K562 (cell line): ENCODE results near the gene KCNJ2. TPM values are rescaled to one million over a fixed set of nuclear protein-coding genes. Genes with fewer than 3 reads are reported as not detected.

Experiments
- ATAC-seq: fragments of 200-7000 bp; cut with Tn5 transposase; 3 replicates; pipeline ENCODE4 v1.9.1; 2020; ENCODE audit warnings: moderate library complexity
- BruUV-seq: library from RNA; stranded (reverse); fragments of 400-500 nt; replicated peaks from 2 replicates; lab custom pipeline; 2021; lab: Mats Ljungman, UMichigan
- CTCF ChIA-PET: fragments of 300-600 bp; formaldehyde crosslinking; extraction: SDS; loops from one replicate; lab custom pipeline; 2021; ENCODE audit warnings: low intra/inter-chr PET ratio; lab: Yijun Ruan, JAX
- POLR2A ChIA-PET: fragments of 300-600, 350-650 bp; sonication (Branson Sonifier 250); formaldehyde crosslinking; extraction: SDS; loops from one replicate; lab custom pipeline; 2021; ENCODE audit warnings: antibody characterized with exemption, inconsistent platforms; lab: Yijun Ruan, JAX
- DNase-seq, 4 experiments: peaks; one replicate each; pipeline versions ENCODE4 v3.0.0 to v3.0.0-alpha.2; 2011 to 2018; ENCODE audit warnings: low spot score in 3 of 4, mixed read lengths in 3 of 4; ENCODE audit errors: extremely low read depth in 1 of 4
- FAIRE-seq: peaks from 2 replicates; lab custom pipeline; 2011; peaks lifted over from hg19 to GRCh38; lab: Jason Lieb, UNC
- H2AFZ ChIP-seq: 2 replicates; pipeline ENCODE4 v1.6.0; 2011; ENCODE audit warnings: low read depth, low read length, control low read depth, inconsistent platforms
- H3K27ac ChIP-seq: fragments of 200-600 bp; 3 replicates; pipeline ENCODE4 v1.8.0; 2011; ENCODE audit warnings: low read depth, mild to moderate bottlenecking, control low read depth, inconsistent platforms, low read length, moderate library complexity, mixed read lengths; ENCODE audit errors: extremely low read depth
- H3K27me3 ChIP-seq, 2 experiments: fragments of 300-600 bp in 1 of 2; 2 replicates in 1 of 2; 3 replicates in 1 of 2; pipeline versions ENCODE4 v1.6.0 to v1.8.0; 2011; ENCODE audit warnings: inconsistent platforms in 2 of 2, low read length in 2 of 2, mild to moderate bottlenecking in 1 of 2, mixed read lengths in 1 of 2, moderate library complexity in 1 of 2; ENCODE audit not compliant: control insufficient read depth in 2 of 2, insufficient read depth in 2 of 2
- H3K36me3 ChIP-seq: fragments of 300-600 bp; 3 replicates; pipeline ENCODE4 v1.8.0; 2011; ENCODE audit warnings: mild to moderate bottlenecking, low read length, inconsistent platforms; ENCODE audit not compliant: control insufficient read depth, insufficient read depth
- H3K4me1 ChIP-seq, 2 experiments: fragments of 200-600 bp in 1 of 2; replicated peaks in 1 of 2; 2 replicates in 1 of 2; 3 replicates in 1 of 2; pipeline versions ENCODE4 v1.5.1 to v1.8.0; 2011; ENCODE audit warnings: inconsistent platforms in 2 of 2, low read length in 2 of 2, mild to moderate bottlenecking in 1 of 2, mixed read lengths in 1 of 2, moderate library complexity in 1 of 2; ENCODE audit not compliant: control insufficient read depth in 2 of 2, insufficient read depth in 2 of 2
- H3K4me2 ChIP-seq: 2 replicates; pipeline ENCODE4 v1.6.1; 2011; ENCODE audit warnings: low read length, control low read depth, inconsistent platforms, mixed read lengths; ENCODE audit not compliant: insufficient read depth
- H3K4me3 ChIP-seq: fragments of 200-600 bp; sonication (generic), shearing (Covaris generic); 2 replicates; pipeline ENCODE4 v1.5.1; 2016; ENCODE audit warnings: control low read depth, inconsistent platforms
- H3K79me2 ChIP-seq: fragments of 200-600 bp; 3 replicates; pipeline ENCODE4 v1.8.0; 2011; ENCODE audit warnings: low read length, inconsistent platforms; ENCODE audit not compliant: control insufficient read depth, insufficient read depth
- H3K9ac ChIP-seq, 2 experiments: 2 replicates each; pipeline versions ENCODE4 v1.6.0 to v1.6.1; 2011; ENCODE audit warnings: low read depth in 2 of 2, low read length in 2 of 2, control low read depth in 1 of 2, inconsistent platforms in 1 of 2, mild to moderate bottlenecking in 1 of 2, mixed read lengths in 1 of 2; ENCODE audit not compliant: insufficient read depth in 1 of 2
- H3K9me1 ChIP-seq: one replicate; pipeline ENCODE4 v1.6.0; 2011; ENCODE audit warnings: inconsistent platforms, mild to moderate bottlenecking, low read length, moderate library complexity; ENCODE audit not compliant: control insufficient read depth, insufficient read depth
- H3K9me3 ChIP-seq: replicated peaks from 2 replicates; pipeline ENCODE4 v1.5.1; 2011; ENCODE audit warnings: low read depth, low read length, inconsistent platforms; ENCODE audit not compliant: control insufficient read depth, insufficient read depth
- H4K20me1 ChIP-seq: replicated peaks from 2 replicates; pipeline ENCODE4 v1.6.1; 2011; ENCODE audit warnings: low read length, inconsistent platforms, mixed read lengths; ENCODE audit not compliant: control insufficient read depth, insufficient read depth
- AFF4 ChIP-seq: sonication (generic); formaldehyde crosslinking; IDR thresholded peaks from 2 replicates; pipeline ENCODE4 v1.8.0; 2023; ENCODE audit warnings: mild to moderate bottlenecking, missing genetic modification reagents
- ARID3A ChIP-seq: IDR thresholded peaks from 2 replicates; pipeline ENCODE4 v1.6.1; 2012; ENCODE audit warnings: low read depth, low read length, improper control_type of control experiment, borderline replicate concordance
- DNMT1 ChIP-seq: fragments of 450-650 bp; IDR thresholded peaks from 2 replicates; pipeline ENCODE4 v1.6.1; 2016; ENCODE audit warnings: antibody characterized with exemption, mild to moderate bottlenecking
- EP300 ChIP-seq: IDR thresholded peaks from 2 replicates; pipeline ENCODE4 v1.6.1; 2012; ENCODE audit warnings: low read length, improper control_type of control experiment
- ETV1 ChIP-seq: fragments of 450-650 bp; conservative IDR thresholded peaks from 2 replicates; pipeline ENCODE4 v1.6.1; 2016; ENCODE audit warnings: missing genetic modification characterization, control low read depth, low read depth, missing compliant biosample characterization
- GATAD2B ChIP-seq: fragments of 450-650 bp; IDR thresholded peaks from 2 replicates; pipeline ENCODE4 v1.6.1; 2017; ENCODE audit warnings: mild to moderate bottlenecking, borderline replicate concordance
- HDAC1 ChIP-seq, 2 experiments: fragments of 450-650 bp; IDR thresholded peaks; 2 replicates each; pipeline ENCODE4 v1.6.1; 2016 to 2017; ENCODE audit warnings: inconsistent platforms in 1 of 2, mild to moderate bottlenecking in 1 of 2, moderate library complexity in 1 of 2
- LCOR ChIP-seq: sonication (generic); formaldehyde crosslinking; IDR thresholded peaks from 2 replicates; pipeline ENCODE4 v1.8.0; 2022; ENCODE audit warnings: mild to moderate bottlenecking, missing genetic modification reagents
- MCM2 ChIP-seq: fragments of 450-650 bp; IDR thresholded peaks from 2 replicates; pipeline ENCODE4 v1.6.1; 2017; ENCODE audit warnings: low read depth, mild to moderate bottlenecking
- NFIC ChIP-seq: fragments of 450-650 bp; IDR thresholded peaks from 2 replicates; pipeline ENCODE4 v1.6.1; 2017; ENCODE audit warnings: mild to moderate bottlenecking, inconsistent platforms
- TCFL5 ChIP-seq: fragments of 250-450 bp; sonication (Bioruptor Pico); conservative IDR thresholded peaks from 2 replicates; pipeline ENCODE4 v1.6.1; 2021; ENCODE audit warnings: mild to moderate bottlenecking, moderate library complexity, matching md5 sums
- ZBTB5 ChIP-seq: fragments of 450-650 bp; IDR thresholded peaks from 2 replicates; pipeline ENCODE4 v1.6.1; 2017; ENCODE audit warnings: antibody characterized with exemption
- ZFP1 ChIP-seq: fragments of 450-650 bp; formaldehyde crosslinking; IDR thresholded peaks from 2 replicates; pipeline ENCODE4 v1.4.0; 2020; ENCODE audit warnings: mild to moderate bottlenecking, mixed read lengths
- ZNF12 ChIP-seq: sonication (generic); formaldehyde crosslinking; IDR thresholded peaks from 2 replicates; pipeline ENCODE4 v1.4.0; 2020; ENCODE audit warnings: mild to moderate bottlenecking, missing genetic modification reagents
- ZNF146 ChIP-seq: IDR thresholded peaks from one replicate; pipeline ENCODE4 v1.6.1; 2018; ENCODE audit warnings: missing compliant biosample characterization; ENCODE audit not compliant: unreplicated experiment
- ZNF274 ChIP-seq: IDR thresholded peaks from 2 replicates; pipeline ENCODE4 v1.6.1; 2011; ENCODE audit warnings: low read depth, mild to moderate bottlenecking, low read length, moderate library complexity, borderline replicate concordance
- ZSCAN32 ChIP-seq: fragments of 450-650 bp; formaldehyde crosslinking; IDR thresholded peaks from 2 replicates; pipeline ENCODE4 v1.4.0; 2020; ENCODE audit warnings: mild to moderate bottlenecking, moderate library complexity
- WGBS: fragments of 100-300 bp; shearing (Covaris generic); methylation state at CpG from one replicate; pipeline ENCODE4 v1.1.6; 2016; ENCODE audit warnings: low coverage, mixed read lengths; ENCODE audit not compliant: insufficient coverage; ENCODE audit errors: missing lambda C conversion rate; 5-methylcytosine and 5-hydroxymethylcytosine counted together
- in situ Hi-C: fragments of 300-500 bp; cut with MboI; formaldehyde crosslinking; loops from 4 replicates; pipeline ENCODE4 v1.15.0; 2018; ENCODE audit warnings: inconsistent platforms, mixed read lengths
- intact Hi-C: fragments of 100-400 bp; cut with micrococcal nuclease; formaldehyde crosslinking; loops from 2 replicates; pipeline ENCODE4 v1.14.2; 2022
- polyA plus RNA-seq, 8 experiments: library from polyadenylated mRNA; depleted of rRNA in 4 of 8; stranded (reverse) in 5 of 8; unstranded in 3 of 8; fragments of >200 nt; fragmentation: Nextera tagmentation in 2 of 8; fragmentation: Illumina TruSeq in 1 of 8; extraction: Ambion mirVana in 2 of 8; extraction: Trizol in 1 of 8; gene quantifications; 2 replicates each; pipeline versions ENCODE4 v1.2.1 to v1.2.3, GENCODE V29; 2011 to 2014; ENCODE audit warnings: inconsistent platforms in 1 of 8, missing spikeins in 1 of 8
- total RNA-seq, 7 experiments: library from RNA; depleted of rRNA in 6 of 7; stranded (reverse); fragments of >200 nt in 6 of 7; fragmentation: Illumina TruSeq in 2 of 7; extraction: Trizol in 2 of 7; gene quantifications; 2 replicates each; pipeline versions ENCODE4 v1.2.1 to v1.2.3, GENCODE V29; 2011 to 2021; ENCODE audit warnings: low replicate concordance in 1 of 7

KCNJ2 gene
- total and polyA plus RNA-seq, 9 of the 15 experiments (the other 6 are each of a cell fraction or from before 2014, with no cell fraction given), result not detected

GRCh38 chr17:70139449-70139993 is 29.8 kb upstream of the KCNJ2 start:
- intact Hi-C loops, result loop anchor here (10.0 kb wide), 1 partner anchor 245 kb away; no protein-coding TSS in a partner anchor
- H3K36me3 ChIP-seq, result no peaks in the 10 kb centered on the region
- ChIA-PET POLR2A (no interaction called here), CTCF (no interaction called here)
- no peaks in the 10 kb centered on the region for H3K9me1 ChIP-seq
- no peak for DNase-seq
- no peaks in the 10 kb centered on the region for H3K27me3 ChIP-seq
- no peaks in the 10 kb centered on the region for H3K79me2 ChIP-seq
- no peak for TF ChIP-seq ZBTB5
- no peak for TF ChIP-seq GATAD2B
- TF ChIP-seq ZFP1 (CRISPR knock-in tag), result no peak
- TF ChIP-seq AFF4, result no peak
- no peak for TF ChIP-seq EP300
- no peak for TF ChIP-seq TCFL5
- TF ChIP-seq LCOR (CRISPR knock-in tag), result no peak
- no peak for TF ChIP-seq HDAC1 (IDR thresholded peaks at IDR 0.05)
- no peak for TF ChIP-seq ZNF146 (CRISPR knock-in tag)
- TF ChIP-seq MCM2, result no peak
- no peak for TF ChIP-seq ETV1
- no peak for TF ChIP-seq ZNF274
- TF ChIP-seq DNMT1, result no peak
- no peak for TF ChIP-seq ZNF12 (CRISPR knock-in tag)
- TF ChIP-seq NFIC, result no peak
- no peak for TF ChIP-seq ZSCAN32 (CRISPR knock-in tag)
- TF ChIP-seq ARID3A, result no peak
- no peak overlapping the region for H3K4me3 ChIP-seq
- no peak overlapping the region for H3K9ac ChIP-seq
- ATAC-seq, result no peak
- in situ Hi-C loops, result no loop called here
- no peak overlapping the region for H2AFZ ChIP-seq
- no peak for FAIRE-seq
- BruUV-seq, result no TSS peak
- 22% methylated on average over 3 of the region's 3 CpGs for WGBS
- H3K9me3 ChIP-seq, result no peaks in the 10 kb centered on the region
- H3K4me1 ChIP-seq, result no peaks in the 10 kb centered on the region; a peak in 1 of 5 replicates
- H3K4me2 ChIP-seq, result no peak overlapping the region
- no peak overlapping the region for H3K27ac ChIP-seq
- no peaks in the 10 kb centered on the region for H4K20me1 ChIP-seq
